Measurements from ENCODE around the gene DDX1.

The DDX1 gene

GRCh38 chr2:15667809-15668556 lies 76.3 kb downstream of the DDX1 start:
- Mint-ChIP-seq H3K27ac (no peak overlapping the region), H3K4me3 (no peak overlapping the region), H3K9me3 (no peaks in the 10 kb centered on the region), H3K27me3 (no peaks in the 10 kb centered on the region), H3K36me3 (ENCODE audit: low read depth) (no peaks in the 10 kb centered on the region), H3K4me1 (ENCODE audit: low read depth) (no peaks in the 10 kb centered on the region)

- H3K36me3 Mint-ChIP-seq (ENCODE audit: low read depth), result no peaks in the 10 kb centered on the region
- no peak overlapping the region for H3K4me3 Mint-ChIP-seq
- H3K9me3 Mint-ChIP-seq, result no peaks in the 10 kb centered on the region
Measured at GRCh38 chr2:15668611-15669305, 77.1 kb downstream of the DDX1 start.

GRCh38 chr2:15669375-15669910 lies 77.8 kb downstream of the DDX1 start:
- Mint-ChIP-seq H3K4me1 (ENCODE audit: low read depth) (no peaks in the 10 kb centered on the region), H3K36me3 (ENCODE audit: low read depth) (no peaks in the 10 kb centered on the region), H3K27me3 (no peaks in the 10 kb centered on the region), H3K27ac (no peak overlapping the region), H3K4me3 (no peak overlapping the region), H3K9me3 (no peaks in the 10 kb centered on the region)

More at GRCh38 chr2:15668611-15669305, 77.1 kb downstream of the DDX1 start:
- no peaks in the 10 kb centered on the region for H3K4me1 Mint-ChIP-seq (ENCODE audit: low read depth)
- no peak overlapping the region for H3K27ac Mint-ChIP-seq
- no peaks in the 10 kb centered on the region for H3K27me3 Mint-ChIP-seq

GRCh38 chr2:15670469-15670868 lies 78.8 kb downstream of the DDX1 start:
- H3K36me3 Mint-ChIP-seq (ENCODE audit: low read depth), result no peaks in the 10 kb centered on the region
- no peaks in the 10 kb centered on the region for H3K9me3 Mint-ChIP-seq
- no peaks in the 10 kb centered on the region for H3K4me1 Mint-ChIP-seq (ENCODE audit: low read depth)
- H3K27ac Mint-ChIP-seq, result no peak overlapping the region
- H3K27me3 Mint-ChIP-seq, result no peaks in the 10 kb centered on the region
- no peak overlapping the region for H3K4me3 Mint-ChIP-seq

- Mint-ChIP-seq H3K36me3 (ENCODE audit: low read depth) (no peaks in the 10 kb centered on the region), H3K27me3 (no peaks in the 10 kb centered on the region), H3K4me3 (no peak overlapping the region), H3K27ac (no peak overlapping the region), H3K9me3 (no peaks in the 10 kb centered on the region), H3K4me1 (ENCODE audit: low read depth) (no peaks in the 10 kb centered on the region)
Measured at GRCh38 chr2:15670981-15671380, 79.3 kb downstream of the DDX1 start.

- Mint-ChIP-seq H3K36me3 (ENCODE audit: low read depth) (no peaks in the 10 kb centered on the region), H3K27ac (no peak overlapping the region), H3K4me1 (ENCODE audit: low read depth) (no peaks in the 10 kb centered on the region), H3K9me3 (no peaks in the 10 kb centered on the region), H3K27me3 (no peaks in the 10 kb centered on the region), H3K4me3 (no peak overlapping the region)
Measured at GRCh38 chr2:15671409-15671808, 79.7 kb downstream of the DDX1 start.

- H3K27me3 Mint-ChIP-seq, result no peaks in the 10 kb centered on the region
- H3K4me3 Mint-ChIP-seq, result no peak overlapping the region
- H3K27ac Mint-ChIP-seq, result no peak overlapping the region
Measured at GRCh38 chr2:15671842-15672815, 80.5 kb downstream of the DDX1 start.

GRCh38 chr2:15672961-15673918 lies 81.6 kb downstream of the DDX1 start:
- Mint-ChIP-seq H3K36me3 (ENCODE audit: low read depth) (no peaks in the 10 kb centered on the region), H3K27me3 (no peaks in the 10 kb centered on the region), H3K27ac (no peak overlapping the region), H3K9me3 (no peaks in the 10 kb centered on the region), H3K4me3 (no peak overlapping the region), H3K4me1 (ENCODE audit: low read depth) (no peaks in the 10 kb centered on the region)

More at GRCh38 chr2:15671842-15672815, 80.5 kb downstream of the DDX1 start:
- H3K36me3 Mint-ChIP-seq (ENCODE audit: low read depth), result no peaks in the 10 kb centered on the region
- H3K9me3 Mint-ChIP-seq, result no peaks in the 10 kb centered on the region
- no peaks in the 10 kb centered on the region for H3K4me1 Mint-ChIP-seq (ENCODE audit: low read depth)

GRCh38 chr2:15673919-15674636 lies 82.4 kb downstream of the DDX1 start:
- no peaks in the 10 kb centered on the region for H3K9me3 Mint-ChIP-seq
- no peak overlapping the region for H3K4me3 Mint-ChIP-seq
- no peaks in the 10 kb centered on the region for H3K4me1 Mint-ChIP-seq (ENCODE audit: low read depth)
- no peaks in the 10 kb centered on the region for H3K36me3 Mint-ChIP-seq (ENCODE audit: low read depth)
- no peak overlapping the region for H3K27ac Mint-ChIP-seq
- H3K27me3 Mint-ChIP-seq, result no peaks in the 10 kb centered on the region

GRCh38 chr2:15674637-15675455 lies 83.2 kb downstream of the DDX1 start:
- Mint-ChIP-seq H3K9me3 (no peaks in the 10 kb centered on the region), H3K27ac (no peak overlapping the region), H3K36me3 (ENCODE audit: low read depth) (no peaks in the 10 kb centered on the region), H3K27me3 (no peaks in the 10 kb centered on the region), H3K4me3 (no peak overlapping the region), H3K4me1 (ENCODE audit: low read depth) (no peaks in the 10 kb centered on the region)

GRCh38 chr2:15675456-15676195 lies 84.0 kb downstream of the DDX1 start:
- Mint-ChIP-seq H3K4me1 (ENCODE audit: low read depth) (no peaks in the 10 kb centered on the region), H3K36me3 (ENCODE audit: low read depth) (no peaks in the 10 kb centered on the region), H3K9me3 (no peaks in the 10 kb centered on the region), H3K4me3 (no peak overlapping the region), H3K27me3 (no peaks in the 10 kb centered on the region), H3K27ac (no peak overlapping the region)

GRCh38 chr2:15677141-15677843 lies 85.6 kb downstream of the DDX1 start:
- no peaks in the 10 kb centered on the region for H3K27me3 Mint-ChIP-seq
- H3K36me3 Mint-ChIP-seq (ENCODE audit: low read depth), result no peaks in the 10 kb centered on the region
- H3K4me1 Mint-ChIP-seq (ENCODE audit: low read depth), result no peaks in the 10 kb centered on the region
- H3K9me3 Mint-ChIP-seq, result no peaks in the 10 kb centered on the region
- H3K4me3 Mint-ChIP-seq, result no peak overlapping the region
- H3K27ac Mint-ChIP-seq, result no peak overlapping the region
